HepG2 (cell line): ENCODE results near the gene THBS2. TPM values are rescaled to one million over a fixed set of nuclear protein-coding genes. Genes with fewer than 3 reads are reported as not detected.

Experiments
- ATAC-seq: fragments of 200-7000 bp; cut with Tn5 transposase; 3 replicates; pipeline ENCODE4 v1.9.1; 2020; ENCODE audit warnings: mild to moderate bottlenecking, moderate library complexity
- BruUV-seq: library from RNA; stranded (reverse); fragments of 400-500 nt; replicated peaks from 2 replicates; lab custom pipeline; 2021; lab: Mats Ljungman, UMichigan
- CTCF ChIA-PET: fragments of 300-600 bp; formaldehyde crosslinking; extraction: SDS; loops from one replicate; lab custom pipeline; 2021; ENCODE audit warnings: low total read pairs, inconsistent platforms, low intra/inter-chr PET ratio; lab: Yijun Ruan, JAX
- POLR2A ChIA-PET: fragments of 350-600 bp; sonication (Branson Sonifier 250); formaldehyde crosslinking; loops from one replicate; lab custom pipeline; 2020; ENCODE audit warnings: antibody characterized with exemption, inconsistent platforms; lab: Yijun Ruan, JAX
- DNase-seq: peaks from one replicate; pipeline ENCODE4 v3.0.0-alpha.2; 2015; ENCODE audit warnings: low spot score
- FAIRE-seq: peaks from 3 replicates; lab custom pipeline; 2011; peaks lifted over from hg19 to GRCh38; lab: Jason Lieb, UNC
- H2AFZ ChIP-seq: one replicate; pipeline ENCODE4 v1.6.1; 2011; ENCODE audit warnings: low read length, inconsistent platforms
- H3K27ac ChIP-seq: fragments of 300-600 bp; 3 replicates; pipeline ENCODE4 v1.8.0; 2011; ENCODE audit warnings: mixed run types, mild to moderate bottlenecking, mixed read lengths, low read length, inconsistent platforms; ENCODE audit not compliant: insufficient read depth; ENCODE audit errors: extremely low read length
- H3K27me3 ChIP-seq, 2 experiments: fragments of 200-600 bp in 1 of 2; 2 replicates in 1 of 2; 3 replicates in 1 of 2; pipeline versions ENCODE4 v1.6.0 to v1.8.0; 2011; ENCODE audit warnings: low read length in 2 of 2, mild to moderate bottlenecking in 2 of 2, moderate library complexity in 2 of 2, inconsistent platforms in 1 of 2; ENCODE audit not compliant: insufficient read depth in 2 of 2, control insufficient read depth in 1 of 2
- H3K36me3 ChIP-seq, 2 experiments: fragments of 200-600 bp in 1 of 2; replicated peaks in 1 of 2; 2 replicates in 1 of 2; 3 replicates in 1 of 2; pipeline versions ENCODE4 v1.5.1 to v1.8.0; 2011; ENCODE audit warnings: low read length in 2 of 2, inconsistent platforms in 1 of 2; ENCODE audit not compliant: insufficient read depth in 2 of 2, control insufficient read depth in 1 of 2
- H3K4me1 ChIP-seq: 2 replicates; pipeline ENCODE4 v1.5.1; 2012; ENCODE audit warnings: low read length, inconsistent platforms; ENCODE audit not compliant: insufficient read depth
- H3K4me2 ChIP-seq: 2 replicates; pipeline ENCODE4 v1.6.0; 2011; ENCODE audit warnings: low read depth, low read length, inconsistent platforms
- H3K4me3 ChIP-seq, 3 experiments: fragments of 200-600 bp in 1 of 3; sonication (generic), shearing (Covaris generic) in 1 of 3; replicated peaks in 1 of 3; 2 replicates each; pipeline ENCODE4 v1.5.1; 2011 to 2016; ENCODE audit warnings: low read length in 3 of 3, inconsistent platforms in 2 of 3, low read depth in 2 of 3, mild to moderate bottlenecking in 2 of 3, control low read depth in 1 of 3, mixed read lengths in 1 of 3; ENCODE audit not compliant: insufficient read depth in 1 of 3
- H3K79me2 ChIP-seq: one replicate; pipeline ENCODE4 v1.6.1; 2011; ENCODE audit warnings: low read length, inconsistent platforms; ENCODE audit not compliant: insufficient read depth
- H3K9ac ChIP-seq: 2 replicates; pipeline ENCODE4 v1.6.0; 2011; ENCODE audit warnings: mild to moderate bottlenecking, low read depth, low read length, inconsistent platforms; ENCODE audit not compliant: insufficient read depth
- H3K9me3 ChIP-seq: 2 replicates; pipeline ENCODE4 v1.5.1; 2012; ENCODE audit warnings: mild to moderate bottlenecking, low read length
- H4K20me1 ChIP-seq: 2 replicates; pipeline ENCODE4 v1.6.0; 2011; ENCODE audit warnings: inconsistent platforms, mild to moderate bottlenecking, low read length, moderate library complexity; ENCODE audit not compliant: insufficient read depth
- ARNTL ChIP-seq: sonication (generic); formaldehyde crosslinking; IDR thresholded peaks from 2 replicates; pipeline ENCODE4 v1.4.0; 2020; ENCODE audit warnings: mild to moderate bottlenecking, missing genetic modification reagents
- ATF3 ChIP-seq: sonication (generic); formaldehyde crosslinking; IDR thresholded peaks from 2 replicates; pipeline ENCODE4 v1.4.0; 2020; ENCODE audit warnings: missing genetic modification reagents
- BRF2 ChIP-seq: sonication (generic); formaldehyde crosslinking; IDR thresholded peaks from 2 replicates; pipeline ENCODE4 v1.8.1; 2022; ENCODE audit warnings: mild to moderate bottlenecking, missing genetic modification reagents
- SETDB1 ChIP-seq: sonication (generic); formaldehyde crosslinking; IDR thresholded peaks from 2 replicates; pipeline ENCODE4 v1.5.1; 2020; ENCODE audit warnings: missing genetic modification reagents, mild to moderate bottlenecking, borderline replicate concordance
- ZNF468 ChIP-seq: sonication (generic); formaldehyde crosslinking; IDR thresholded peaks from 2 replicates; pipeline ENCODE4 v1.8.0; 2022; ENCODE audit warnings: mild to moderate bottlenecking, moderate library complexity, missing genetic modification reagents
- WGBS: methylation state at CpG from one replicate; pipeline ENCODE4 v1.1.6; 2017; ENCODE audit warnings: low lambda C conversion rate; 5-methylcytosine and 5-hydroxymethylcytosine counted together
- in situ Hi-C: cut with HindIII; loops from 2 replicates; pipeline ENCODE4 v1.10.0; 2017; ENCODE audit warnings: low pct_unique_long_range_greater_than_20kb; ENCODE audit not compliant: extremely low pct_ligation_motif_present
- intact Hi-C: fragments of 100-400 bp; cut with micrococcal nuclease; formaldehyde crosslinking; loops from one replicate; pipeline ENCODE4 v1.10.0; 2022; ENCODE audit not compliant: unreplicated experiment
- polyA plus RNA-seq, 8 experiments: library from polyadenylated mRNA; depleted of rRNA in 3 of 8; stranded (reverse) in 7 of 8; unstranded in 1 of 8; fragments of >200 nt; fragmentation: Illumina TruSeq in 4 of 8; extraction: Trizol in 4 of 8; gene quantifications; 2 replicates each; pipeline versions ENCODE4 v1.2.1 to v1.2.3, GENCODE V29; 2011 to 2016; ENCODE audit warnings: low read depth in 4 of 8, missing spikeins in 1 of 8, mixed read lengths in 1 of 8; ENCODE audit not compliant: insufficient read depth in 1 of 8
- total RNA-seq, 5 experiments: library from RNA; depleted of rRNA; stranded (reverse); fragments of >200 nt; fragmentation: Illumina TruSeq; extraction: Trizol; gene quantifications; 2 replicates each; pipeline ENCODE4 v1.2.3, GENCODE V29; 2016; ENCODE audit warnings: low read depth in 1 of 5
- TF ChIP-seq, protein P1 (sequence below): sonication (generic); formaldehyde crosslinking; IDR thresholded peaks from 2 replicates; pipeline ENCODE4 v1.4.0; 2020; ENCODE audit warnings: missing genetic modification reagents

THBS2 gene
- total and polyA plus RNA-seq, 2 of the 13 experiments (the other 11 are each of a cell fraction or from before 2014, with no cell fraction given): 0.12 to 0.15 TPM

DNA sequence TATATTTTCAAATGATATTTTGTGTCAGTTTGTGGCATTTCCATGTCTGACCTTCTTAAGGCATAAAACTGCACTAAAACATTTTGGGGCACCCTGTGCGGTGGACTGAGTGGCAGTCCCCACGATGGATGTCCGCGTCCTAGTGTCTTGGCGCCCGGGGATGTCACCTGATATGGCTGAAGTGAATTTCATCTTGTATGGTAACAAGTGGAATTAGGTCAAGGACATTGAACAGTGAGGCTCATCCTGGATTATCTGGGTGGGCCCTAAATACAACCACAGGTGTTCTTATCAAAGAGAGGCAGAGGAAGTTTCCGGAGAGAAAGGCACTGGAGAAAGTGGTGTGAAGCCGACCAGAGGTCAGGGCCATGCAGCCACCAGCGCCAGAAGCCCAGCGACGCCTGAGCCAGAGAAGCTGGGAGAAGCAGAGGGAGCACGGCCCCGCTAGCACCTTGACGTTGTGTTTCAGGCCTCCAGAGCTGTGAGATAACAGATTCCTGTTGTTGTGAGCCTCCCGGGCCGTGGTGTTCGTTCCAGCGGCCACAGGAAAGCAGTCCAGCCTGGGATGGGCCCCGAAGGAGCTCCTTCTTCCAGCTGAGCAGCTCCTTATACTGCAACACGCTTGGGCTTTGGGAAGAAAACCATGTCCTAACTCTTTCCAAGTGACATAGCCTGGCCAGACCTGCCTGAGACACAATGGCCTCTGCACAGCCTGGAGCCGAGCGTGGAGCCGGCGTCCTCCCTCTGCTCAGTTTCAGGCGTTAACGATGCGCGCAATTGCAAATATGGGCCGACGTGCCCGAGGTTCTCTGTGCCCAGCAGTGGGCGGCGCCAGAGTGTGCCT, 22.5 kb downstream of the THBS2 start:
- no peak for FAIRE-seq
- WGBS: 56% methylated on average over 17 of the region's 33 CpGs
- TF ChIP-seq, protein P1, sequence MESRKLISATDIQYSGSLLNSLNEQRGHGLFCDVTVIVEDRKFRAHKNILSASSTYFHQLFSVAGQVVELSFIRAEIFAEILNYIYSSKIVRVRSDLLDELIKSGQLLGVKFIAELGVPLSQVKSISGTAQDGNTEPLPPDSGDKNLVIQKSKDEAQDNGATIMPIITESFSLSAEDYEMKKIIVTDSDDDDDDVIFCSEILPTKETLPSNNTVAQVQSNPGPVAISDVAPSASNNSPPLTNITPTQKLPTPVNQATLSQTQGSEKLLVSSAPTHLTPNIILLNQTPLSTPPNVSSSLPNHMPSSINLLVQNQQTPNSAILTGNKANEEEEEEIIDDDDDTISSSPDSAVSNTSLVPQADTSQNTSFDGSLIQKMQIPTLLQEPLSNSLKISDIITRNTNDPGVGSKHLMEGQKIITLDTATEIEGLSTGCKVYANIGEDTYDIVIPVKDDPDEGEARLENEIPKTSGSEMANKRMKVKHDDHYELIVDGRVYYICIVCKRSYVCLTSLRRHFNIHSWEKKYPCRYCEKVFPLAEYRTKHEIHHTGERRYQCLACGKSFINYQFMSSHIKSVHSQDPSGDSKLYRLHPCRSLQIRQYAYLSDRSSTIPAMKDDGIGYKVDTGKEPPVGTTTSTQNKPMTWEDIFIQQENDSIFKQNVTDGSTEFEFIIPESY: peak; percentile 48; the same call in 1 of the 2 replicates
- TF ChIP-seq SETDB1 (CRISPR knock-in tag): no peak
- TF ChIP-seq, all 625 proteins: peak for 1
- H3K9me3 ChIP-seq: peaks cover 10% of the 10 kb centered on the region
- H3K9ac ChIP-seq: no peak overlapping the region
- DNase-seq (no peak), ATAC-seq (peak; percentile 24; the same call in 1 of the 3 replicates)
- ChIA-PET CTCF (no interaction called here), POLR2A (no interaction called here)
- in situ Hi-C loops (no loop called here), intact Hi-C loops (no loop called here)
- no peak overlapping the region for H3K4me2 ChIP-seq
- H4K20me1 ChIP-seq: no peaks in the 10 kb centered on the region
- no peak overlapping the region for H2AFZ ChIP-seq
- H3K4me1 ChIP-seq: no peaks in the 10 kb centered on the region
- no peak overlapping the region for H3K4me3 ChIP-seq
- H3K79me2 ChIP-seq: no peaks in the 10 kb centered on the region
- no peak overlapping the region for H3K27ac ChIP-seq
- peaks cover 3 to 35% of the 10 kb centered on the region in 2 experiments; a peak in 4 of 5 replicates for H3K27me3 ChIP-seq
- no peaks in the 10 kb centered on the region for H3K36me3 ChIP-seq
- BruUV-seq: no TSS peak

- Histone ChIP-seq H3K79me2 (no peaks in the 10 kb centered on the region), H3K36me3 (no peaks in the 10 kb centered on the region), H3K27me3 (peaks cover 6 to 43% of the 10 kb centered on the region in 2 experiments; a peak in 4 of 5 replicates), H3K9ac (no peak overlapping the region), H3K9me3 (peaks cover 10% of the 10 kb centered on the region), H3K4me1 (no peaks in the 10 kb centered on the region), H3K27ac (no peak overlapping the region), H2AFZ (no peak overlapping the region), H3K4me3 (no peak overlapping the region), H4K20me1 (no peaks in the 10 kb centered on the region), H3K4me2 (no peak overlapping the region)
- WGBS: 50% methylated on average over 8 of the region's 9 CpGs
- CTCF ChIA-PET: no interaction called here
- TF ChIP-seq ATF3 (CRISPR knock-in tag): no peak
- TF ChIP-seq BRF2 (CRISPR knock-in tag): no peak
- TF ChIP-seq ZNF468 (CRISPR knock-in tag): no peak
- TF ChIP-seq ARNTL (CRISPR knock-in tag): no peak
- intact Hi-C loops (no loop called here), in situ Hi-C loops (no loop called here)
- FAIRE-seq: no peak
- no TSS peak for BruUV-seq
- no peak for ATAC-seq
- DNase-seq: no peak
- POLR2A ChIA-PET: no interaction called here
Measured at GRCh38 chr6:169230322-169230665, 23.4 kb downstream of the THBS2 start.
